Measurements from ENCODE around the gene ARL5C.

The ARL5C gene

DNA sequence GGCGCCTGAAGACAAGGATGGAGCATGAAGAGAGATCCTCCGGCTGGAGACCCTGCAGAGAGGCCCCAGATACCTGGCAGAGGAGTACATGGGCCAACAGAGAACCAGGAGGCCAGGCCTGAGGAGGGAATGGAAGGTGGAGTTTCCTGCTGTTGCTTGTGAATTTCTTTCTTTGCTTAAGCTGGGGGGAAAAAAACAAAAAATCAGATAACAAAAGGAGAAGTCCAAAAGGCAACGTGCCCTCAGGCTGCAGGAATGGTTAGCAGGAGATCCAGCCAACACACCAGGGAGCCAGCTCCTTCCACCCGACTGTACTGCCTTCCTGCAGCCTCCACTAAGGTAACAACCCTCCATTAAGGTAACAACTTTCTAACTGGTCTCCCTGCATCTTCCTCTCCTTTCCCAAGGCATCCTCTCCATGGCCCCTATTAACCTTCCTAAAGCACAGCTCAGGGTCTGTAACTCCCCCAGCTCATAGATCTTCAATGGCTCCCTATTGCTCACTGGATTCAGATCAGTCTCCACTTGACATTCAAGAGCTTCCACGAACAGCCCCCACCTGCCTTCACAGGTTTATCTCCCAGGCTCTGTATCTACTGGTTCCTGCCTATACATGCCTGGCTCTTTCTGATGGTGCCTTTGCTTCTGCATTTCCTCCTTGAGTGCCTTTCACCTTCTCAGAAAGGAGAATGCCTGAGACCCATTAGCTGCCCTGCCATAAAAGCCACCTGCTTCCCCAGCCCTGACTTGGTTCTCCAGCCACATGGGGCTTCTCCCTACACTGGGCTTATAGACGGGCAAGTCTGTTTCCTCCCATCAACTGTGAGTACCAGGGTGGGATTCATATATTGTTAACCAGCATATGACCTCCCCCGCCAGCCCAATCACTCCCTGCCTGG, 725 bp upstream of the ARL5C start:
- DNase-seq: no peak

DNA sequence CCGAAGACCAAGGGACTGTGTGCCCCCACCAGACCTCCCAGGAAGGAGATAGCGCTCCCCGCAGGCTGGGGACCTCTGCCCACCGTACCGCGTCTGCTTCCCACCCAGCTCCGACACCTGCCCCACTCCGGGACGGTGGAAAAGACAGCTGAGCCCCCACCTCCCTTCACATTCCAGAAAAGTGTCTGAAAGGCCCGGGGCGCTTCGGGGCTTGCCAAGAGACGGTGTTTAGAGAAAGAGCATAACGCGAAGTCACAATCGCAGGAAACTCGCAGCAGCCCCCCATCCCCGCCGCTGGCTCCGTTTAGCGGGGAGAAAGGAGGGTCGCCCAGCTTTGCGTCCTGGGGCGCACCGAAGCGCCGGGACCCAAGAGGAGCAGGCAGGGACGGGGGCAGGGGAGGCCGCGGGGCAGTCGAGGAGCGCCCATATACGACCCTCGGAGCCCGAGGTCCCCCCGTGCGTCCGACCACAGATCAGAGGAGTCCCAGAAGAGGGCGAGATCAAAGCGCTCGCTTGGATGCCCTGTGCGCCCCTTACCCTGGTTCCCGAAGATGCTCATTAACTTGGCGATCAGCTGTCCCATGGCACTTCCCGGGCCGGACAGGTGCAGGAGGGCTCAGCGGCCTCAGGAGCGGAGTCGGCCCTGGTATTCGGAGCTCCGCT, 652 bp downstream of the ARL5C start:
- no peak for DNase-seq

DNA sequence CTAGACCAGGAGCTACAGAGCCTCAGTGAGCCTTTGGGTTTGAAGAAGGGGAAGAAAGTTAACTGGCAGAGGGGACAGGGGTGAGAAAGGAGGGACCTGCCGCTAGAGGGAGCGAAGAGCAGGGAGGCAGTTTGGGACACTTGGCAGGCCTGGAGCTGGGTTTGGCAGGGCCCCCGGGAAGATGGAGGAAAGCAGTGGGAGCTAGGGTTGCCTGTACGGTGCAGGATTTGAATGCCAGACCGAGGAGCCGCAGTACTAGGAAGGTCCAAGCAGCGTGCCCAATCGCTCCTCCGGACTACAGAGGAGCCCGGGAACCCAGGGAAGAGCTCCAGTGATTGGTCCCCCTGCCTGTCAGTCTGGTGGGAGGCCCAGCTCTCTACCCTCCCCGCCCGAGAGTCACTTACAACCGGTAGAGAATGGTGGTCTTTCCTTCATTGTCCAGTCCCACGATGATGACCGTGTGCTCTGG, 1.3 kb downstream of the ARL5C start:
- DNase-seq: peak; percentile 46

DNA sequence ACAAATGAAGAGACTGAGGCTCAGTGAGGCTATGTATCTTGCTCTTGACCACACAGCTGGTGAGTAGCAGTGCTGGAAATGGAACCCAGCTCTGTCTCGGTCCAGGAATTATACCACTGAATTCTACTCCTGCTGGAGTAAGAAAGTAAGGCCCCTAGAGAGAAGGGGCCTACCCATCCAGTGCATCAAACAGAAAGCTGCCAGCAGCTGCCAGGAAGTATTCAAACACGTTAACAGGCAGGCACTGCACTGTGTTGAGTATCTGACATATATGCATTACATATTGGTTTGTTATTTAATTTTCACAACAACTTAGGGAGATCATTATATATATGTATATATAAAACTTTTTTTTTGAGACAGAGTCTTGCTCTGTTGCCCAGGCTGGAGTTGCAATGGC, 4.0 kb downstream of the ARL5C start:
- DNase-seq: no peak

DNA sequence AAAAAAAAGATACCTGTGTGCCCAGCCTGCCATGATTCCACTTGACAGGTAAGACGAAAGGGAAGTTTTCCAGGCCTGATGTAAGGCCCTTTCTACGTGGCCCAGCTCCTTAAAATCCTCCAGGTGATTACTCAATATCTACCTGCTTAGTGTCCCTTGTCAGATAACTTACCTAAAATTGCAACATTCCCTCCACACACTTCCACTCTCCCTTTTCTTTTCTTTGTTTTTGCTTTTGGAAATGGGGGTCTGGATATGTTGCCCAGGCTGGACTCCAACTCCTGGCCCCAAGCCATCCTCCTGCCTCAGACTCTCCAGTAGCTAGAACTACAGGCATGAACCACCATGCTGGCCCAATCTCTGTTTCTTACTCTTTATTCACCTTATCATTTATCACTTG, 7.3 kb downstream of the ARL5C start:
- DNase-seq: no peak

DNA sequence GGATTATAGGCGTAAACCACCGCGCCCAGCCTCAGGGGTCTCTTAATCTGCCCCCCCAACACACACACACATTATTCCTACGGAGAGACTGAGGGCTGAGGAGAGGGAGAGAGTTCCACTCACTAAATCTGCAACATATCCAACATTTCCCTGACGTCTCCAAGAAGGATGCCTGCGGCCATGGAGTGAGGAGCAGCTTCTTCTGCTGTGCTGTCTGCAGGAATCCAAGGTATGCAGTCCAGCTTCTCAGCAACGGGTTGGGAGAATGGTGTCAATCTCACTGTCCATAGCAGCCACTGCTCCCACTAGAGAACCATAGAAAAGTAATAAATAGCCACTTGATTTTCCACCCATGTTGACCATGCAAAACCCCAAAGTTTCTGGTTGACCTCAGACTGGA, 9.5 kb downstream of the ARL5C start:
- DNase-seq: no peak

DNA sequence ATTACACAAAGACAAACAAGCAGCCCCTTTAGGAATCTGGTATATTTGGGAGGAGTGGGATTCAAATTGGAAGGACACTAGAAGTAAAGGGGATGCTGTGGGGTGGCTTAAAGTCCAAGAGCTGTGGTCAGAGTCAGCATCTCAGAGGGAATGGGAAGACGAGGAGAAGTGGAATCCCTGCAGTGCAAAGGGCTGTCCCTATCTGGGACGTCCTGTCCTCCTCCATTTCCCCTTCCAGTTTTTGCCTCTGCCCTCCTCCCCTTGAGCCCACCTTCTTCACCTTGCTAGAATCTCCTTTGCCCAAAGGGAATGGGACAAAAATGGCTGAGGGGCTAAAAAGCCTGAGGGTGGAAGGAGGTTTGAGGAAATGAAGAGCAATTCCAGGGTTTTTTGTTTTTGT, 10.3 kb downstream of the ARL5C start:
- no peak for DNase-seq

DNA sequence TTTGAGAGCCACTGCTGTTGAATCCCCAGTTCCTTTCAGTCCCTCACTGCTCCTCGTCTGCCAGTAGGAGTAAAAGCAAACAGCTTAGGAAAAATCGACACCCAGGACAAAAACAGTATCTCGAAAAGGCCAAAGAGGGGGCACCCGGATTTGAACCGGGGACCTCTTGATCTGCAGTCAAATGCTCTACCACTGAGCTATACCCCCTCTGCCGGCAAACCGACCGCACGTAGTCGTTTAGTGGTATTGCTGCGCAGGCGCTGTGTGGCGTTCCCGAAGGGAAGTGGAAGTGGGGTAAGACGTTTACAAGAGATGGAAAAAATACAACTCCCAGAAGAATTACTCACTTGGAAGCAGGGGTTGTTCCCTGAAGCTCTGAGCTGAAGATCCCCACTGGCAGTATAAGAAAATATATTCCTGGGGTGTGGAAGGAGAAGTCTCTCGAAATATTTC, 12.3 kb downstream of the ARL5C start:
- DNase-seq: peak; percentile 93

DNA sequence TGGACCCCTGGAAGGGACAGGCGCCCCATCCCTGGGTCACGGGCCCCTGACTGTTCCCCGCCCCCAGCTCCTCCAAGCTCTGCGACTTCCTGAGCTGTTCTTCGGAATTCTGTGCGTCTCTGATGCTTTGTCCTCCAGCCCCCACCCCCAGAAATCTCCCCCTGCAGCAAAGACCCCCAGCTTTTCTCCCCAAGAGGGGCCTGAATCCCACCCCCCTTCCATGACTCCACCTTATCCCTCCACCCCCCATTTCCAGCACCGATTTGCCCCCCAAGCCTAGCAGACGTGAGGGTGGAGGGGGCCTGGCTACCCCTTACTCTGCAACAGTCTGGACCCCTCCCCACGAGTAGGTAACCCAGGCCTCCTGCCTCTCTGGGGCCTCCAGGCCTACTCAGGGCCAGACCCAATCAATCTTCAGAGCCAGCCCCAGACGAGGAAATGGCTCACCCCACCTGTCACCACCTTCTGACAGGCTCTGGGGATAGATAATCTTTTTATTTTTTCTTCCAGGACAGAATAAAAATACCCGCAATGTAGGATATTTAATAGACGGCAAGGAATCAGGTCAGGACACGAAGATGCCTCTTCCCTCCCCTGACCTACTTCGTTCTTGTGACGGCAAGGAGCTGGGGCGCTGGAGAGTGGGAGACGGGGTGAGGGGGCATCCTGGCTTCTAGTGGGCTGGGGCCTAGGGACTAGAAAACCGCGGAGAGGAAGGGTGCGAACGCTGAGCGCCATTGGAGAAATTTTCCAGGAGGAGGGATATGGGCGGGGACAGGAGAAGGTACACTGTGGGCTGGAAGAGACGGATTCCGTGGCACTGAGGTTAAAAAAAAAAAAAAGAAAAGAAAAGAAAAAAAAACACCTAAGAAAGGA, 13.8 kb downstream of the ARL5C start:
- no peak for DNase-seq

DNA sequence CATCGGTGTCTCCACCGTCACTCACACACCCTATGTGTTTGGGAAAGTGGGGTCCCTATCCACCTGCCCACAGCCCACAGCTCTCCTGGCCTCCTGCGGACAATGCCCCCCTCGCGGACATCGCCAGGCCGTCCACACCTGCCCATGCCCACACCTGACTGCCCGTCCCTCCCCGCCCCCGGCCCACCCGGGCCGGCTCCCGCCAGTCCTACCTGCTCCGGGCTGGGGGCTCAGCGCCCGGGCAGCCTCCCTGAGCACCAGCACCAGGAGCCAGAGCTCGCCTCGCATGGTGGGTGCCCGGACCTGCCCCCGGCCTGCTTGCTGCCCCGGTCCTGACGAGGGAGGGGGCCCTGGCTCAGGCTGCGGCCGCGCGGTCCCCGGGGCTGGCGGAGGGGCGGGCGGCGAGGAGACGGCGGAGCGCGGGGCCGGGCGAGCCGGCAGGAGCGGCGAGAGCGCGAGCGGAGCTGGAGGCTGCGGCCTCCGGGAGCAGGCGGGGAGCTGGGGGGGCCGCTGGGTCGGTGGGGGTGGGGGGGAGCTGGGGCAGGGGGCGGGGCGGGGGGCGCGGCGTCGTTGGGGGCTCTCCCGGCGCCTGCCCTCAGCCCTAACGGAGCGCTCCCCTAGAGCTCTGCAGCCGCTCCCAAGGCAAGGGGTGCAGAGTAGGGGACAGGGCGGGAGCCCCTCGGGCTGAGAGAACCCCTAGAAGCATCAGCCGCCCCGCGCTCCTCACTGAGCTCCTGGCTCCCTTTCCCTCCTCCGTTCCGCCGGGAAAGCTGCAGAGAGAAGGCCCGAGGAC, 14.6 kb downstream of the ARL5C start, which contains the start of gene PLXDC1:
Gene PLXDC1, minus strand, starts transcription at position 488 of the 793 bp plus-strand sequence. Its CDS starts 200 bp downstream, at position 288.
- no peak for DNase-seq

DNA sequence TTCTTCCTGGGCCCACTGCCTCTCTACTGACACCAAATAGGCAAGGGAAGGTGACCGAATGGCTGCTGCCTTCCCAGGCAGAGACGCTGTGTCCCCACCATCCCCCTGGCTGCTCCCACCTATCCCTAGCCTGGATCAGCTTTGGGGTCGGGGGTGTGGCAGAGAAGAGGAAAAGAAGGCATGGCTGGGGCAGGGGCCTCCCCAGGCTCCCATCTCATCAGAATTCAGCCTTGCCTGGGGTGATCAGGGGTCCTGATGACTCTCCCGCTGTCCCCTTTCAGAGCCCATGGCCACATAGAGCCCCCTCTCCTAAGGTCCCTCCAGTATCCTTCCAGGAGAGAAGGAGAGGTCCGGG, 15.2 kb downstream of the ARL5C start:
- no peak for DNase-seq

DNA sequence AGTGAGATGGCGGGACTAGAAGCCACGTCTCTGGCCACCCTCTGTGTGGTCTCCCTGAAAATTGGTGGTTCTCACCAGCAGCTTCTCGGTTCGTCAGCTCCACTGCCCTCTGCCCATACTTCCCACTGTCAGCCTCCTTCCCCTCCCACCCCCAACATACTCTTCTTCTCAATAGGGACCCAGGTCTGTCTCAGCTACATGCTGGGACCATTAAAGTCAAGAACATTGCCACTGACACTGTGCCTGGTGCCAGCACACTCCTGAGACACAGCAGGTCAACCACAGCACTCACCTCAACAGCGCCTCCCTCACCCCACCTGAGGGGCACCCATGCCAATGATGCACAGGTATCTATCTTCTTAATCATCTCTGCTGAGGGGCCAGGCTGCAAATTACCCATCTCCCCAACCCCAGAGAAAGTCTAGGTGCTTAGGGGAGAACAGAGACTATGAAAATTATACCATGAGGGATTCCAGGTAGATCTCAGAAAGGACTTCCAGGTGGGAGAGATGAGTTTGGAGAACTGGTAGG, 15.8 kb downstream of the ARL5C start:
- DNase-seq: no peak

DNA sequence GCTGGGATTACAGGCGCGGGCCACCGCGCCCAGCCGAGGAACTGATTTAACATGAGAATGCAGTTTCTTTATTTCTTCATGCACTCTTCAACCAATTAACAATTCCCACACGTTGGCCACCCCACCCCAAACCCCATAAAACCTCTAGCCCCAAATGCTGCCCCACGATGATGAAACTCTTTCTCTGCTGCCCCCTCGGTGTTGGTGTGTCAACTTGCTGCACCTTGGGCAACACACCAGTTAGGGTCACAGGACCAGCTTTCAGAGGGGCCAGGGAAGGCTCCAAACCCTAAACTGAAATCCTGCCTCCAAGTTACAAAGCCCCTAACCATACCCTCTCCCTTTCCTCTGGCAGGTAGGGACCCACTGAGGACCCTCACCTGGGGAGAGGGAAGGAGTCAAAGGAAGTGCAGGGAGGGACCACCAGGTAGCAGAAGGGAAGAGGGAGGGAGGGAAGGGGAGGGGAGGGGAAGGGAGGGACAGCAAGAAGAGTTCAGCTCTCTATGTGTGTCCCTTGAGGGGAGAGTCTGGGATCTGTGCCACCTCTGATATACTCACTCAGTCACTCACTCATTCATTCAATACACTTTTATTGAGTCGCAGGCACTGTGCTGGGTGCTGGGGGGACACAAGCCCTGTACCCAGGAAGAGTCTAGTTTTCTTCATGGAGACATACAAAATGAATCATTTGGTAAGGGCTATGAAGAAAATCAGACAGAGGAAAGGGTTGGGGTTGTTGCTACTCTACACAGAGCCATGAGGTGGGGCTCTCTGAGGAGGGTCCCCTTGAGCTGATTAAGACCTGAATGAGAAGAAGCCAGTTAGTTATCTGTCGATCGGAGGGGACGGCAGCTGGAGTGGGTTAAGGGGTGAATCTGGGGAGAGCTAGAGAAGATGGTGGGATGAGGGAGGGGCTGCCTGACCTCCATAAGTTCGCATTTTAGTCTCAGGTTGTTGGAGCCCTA, 18.5 kb downstream of the ARL5C start:
- DNase-seq: no peak

DNA sequence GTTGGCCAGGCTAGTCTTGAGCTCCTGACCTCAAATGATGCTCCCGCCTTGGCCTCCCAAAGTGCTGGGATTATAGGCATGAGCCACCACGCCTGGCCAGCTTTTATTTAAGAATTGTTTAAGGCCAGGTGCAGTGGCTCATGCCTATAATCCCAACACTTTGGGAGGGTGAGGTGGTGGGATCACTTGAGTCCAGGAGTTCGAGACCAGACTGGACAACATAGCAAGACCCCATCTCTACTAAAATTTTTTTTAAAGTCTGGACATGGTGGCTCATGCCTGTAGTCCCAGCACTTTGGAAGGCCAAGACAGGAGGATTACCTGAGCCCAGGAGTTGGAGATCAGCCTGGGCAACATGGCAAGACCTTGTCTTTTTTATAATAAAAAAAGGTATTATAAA, 19.7 kb downstream of the ARL5C start:
- no peak for DNase-seq

DNA sequence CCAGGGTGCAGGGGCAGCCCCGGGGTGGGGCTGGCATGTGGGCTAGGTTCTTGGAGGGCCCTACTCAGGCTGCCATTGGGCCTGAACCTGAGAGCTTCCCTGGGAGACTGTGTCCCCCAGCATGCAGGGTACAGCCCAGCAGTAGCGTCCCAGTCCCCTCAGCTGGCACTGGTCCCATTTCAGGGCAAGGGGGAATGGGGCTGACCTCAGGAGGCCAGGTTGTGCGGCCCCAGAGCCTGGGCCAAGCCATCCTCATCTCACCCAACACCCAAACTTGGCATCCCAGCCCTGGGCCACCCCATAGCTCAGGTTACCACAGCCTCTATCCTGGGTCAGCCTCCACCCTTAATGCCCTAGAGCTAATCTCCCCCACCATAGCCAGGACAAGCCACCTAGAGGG, 20.8 kb downstream of the ARL5C start:
- no peak for DNase-seq

DNA sequence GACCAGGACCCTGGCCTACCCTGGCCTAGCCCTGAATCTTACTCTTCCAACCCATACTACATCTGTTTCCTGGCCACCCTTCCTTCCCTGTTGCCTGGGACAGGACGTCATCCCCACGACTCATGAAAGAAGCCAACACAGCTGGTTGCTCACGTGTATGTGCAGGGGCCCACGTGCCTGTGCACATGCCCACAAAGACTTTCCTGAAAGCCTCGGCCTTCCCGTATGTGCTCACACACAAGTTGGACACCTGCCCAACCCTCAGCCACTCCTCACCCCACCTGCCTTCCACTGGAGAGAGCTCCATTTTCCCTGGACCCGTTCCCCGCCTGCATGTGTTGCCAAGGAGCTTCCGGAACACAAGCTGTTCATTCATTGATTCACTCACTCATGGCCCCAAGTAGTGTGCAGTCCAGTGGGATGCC, 21.5 kb downstream of the ARL5C start:
- no peak for DNase-seq

DNA sequence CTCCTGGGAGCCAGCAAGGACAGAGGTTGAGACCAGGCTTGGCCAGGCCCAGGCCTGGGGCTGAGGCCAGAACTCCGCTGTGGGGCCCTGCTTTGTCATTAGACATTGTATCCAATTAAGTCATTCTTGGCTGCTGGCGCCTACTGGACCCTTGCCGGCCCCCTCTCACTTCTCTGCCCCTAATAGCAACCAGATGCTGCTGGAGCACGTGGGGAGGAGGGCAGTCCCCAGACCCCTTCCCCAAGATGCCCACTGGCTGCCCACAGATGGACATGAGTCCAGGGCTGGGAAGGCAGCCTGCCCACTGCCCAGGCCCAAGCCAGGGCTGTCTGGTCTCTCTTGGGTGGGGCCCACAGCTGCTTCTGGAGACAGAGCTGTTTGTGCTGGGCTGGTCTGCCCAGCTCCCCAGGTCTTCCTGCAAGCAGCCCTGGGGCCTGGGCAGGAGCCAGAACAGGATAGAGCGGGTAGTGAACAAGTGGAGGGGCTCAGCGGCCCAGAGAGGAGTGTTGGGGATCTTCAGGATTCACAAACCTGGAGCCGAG, 22.3 kb downstream of the ARL5C start:
- no peak for DNase-seq

DNA sequence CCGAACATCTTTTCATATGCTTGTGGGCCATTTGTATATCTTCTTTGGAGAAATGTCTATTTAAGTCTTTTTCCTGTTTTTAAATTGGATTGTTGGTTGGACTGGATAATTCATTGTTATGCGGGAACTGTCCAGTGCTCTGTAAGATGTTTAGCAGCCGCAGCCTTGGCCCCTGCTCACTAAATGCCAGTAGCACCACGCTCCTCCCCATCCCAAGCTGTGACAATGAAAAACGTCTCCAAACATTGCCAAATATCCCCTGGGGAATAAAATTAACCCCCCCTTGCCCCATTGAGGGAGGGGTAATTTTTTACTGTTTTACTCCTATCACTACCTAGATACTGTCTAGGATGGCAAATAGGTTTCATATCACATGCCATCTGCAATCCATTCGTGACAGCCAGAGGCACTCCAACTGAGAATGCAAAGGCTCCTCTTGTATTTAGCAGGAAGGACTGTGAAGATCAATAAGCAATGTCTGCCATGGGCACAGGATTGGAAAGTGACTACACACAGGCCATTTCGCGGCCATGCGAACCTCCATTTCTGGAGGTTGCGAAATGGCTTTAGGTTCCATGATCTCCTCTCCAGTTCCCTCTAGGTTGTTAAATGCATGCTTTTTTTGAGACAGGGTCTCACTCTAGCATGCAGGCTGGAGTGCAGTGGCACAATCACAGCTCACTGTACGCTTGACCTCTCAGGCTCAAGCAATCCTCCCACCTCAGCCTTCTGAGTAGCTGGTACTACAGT, 23.9 kb downstream of the ARL5C start:
- DNase-seq: no peak

DNA sequence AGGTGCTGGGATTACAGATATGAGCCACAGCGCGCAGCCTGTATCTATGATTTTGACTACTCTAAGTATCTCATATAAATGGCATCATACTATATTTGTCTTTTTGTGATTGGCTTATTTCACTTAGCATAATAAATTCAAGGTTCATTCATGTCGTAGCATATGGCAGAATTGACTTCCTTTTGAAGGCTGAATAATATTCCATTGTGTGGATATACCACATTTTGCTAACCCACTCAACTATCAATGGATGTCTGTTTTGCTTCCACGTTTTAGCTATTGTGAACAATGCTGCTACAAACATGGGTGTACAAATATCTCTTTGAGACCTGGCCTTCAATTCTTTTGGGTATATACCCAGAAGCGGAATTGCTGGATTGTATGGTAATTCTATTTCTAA, 24.7 kb downstream of the ARL5C start:
- no peak for DNase-seq

DNA sequence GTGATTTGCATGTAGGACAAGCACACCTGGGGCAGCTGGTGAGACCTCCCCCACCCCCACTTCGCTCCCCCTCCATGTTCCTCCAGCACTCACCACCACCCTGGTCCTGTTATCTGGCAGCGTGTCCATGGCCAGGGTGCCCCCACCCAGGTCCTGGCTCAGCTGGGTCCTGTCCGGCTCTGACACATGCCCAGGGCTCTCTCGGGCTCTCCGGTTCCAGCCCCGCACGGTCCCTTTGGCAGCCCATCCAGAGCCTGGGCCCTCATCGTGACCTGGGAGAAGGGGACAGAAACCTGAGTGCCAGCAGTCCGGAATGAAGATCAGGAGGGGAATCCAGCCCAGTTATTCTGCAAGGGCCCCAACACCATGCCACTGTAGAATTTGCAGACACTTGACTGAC, 26.4 kb downstream of the ARL5C start:
- DNase-seq: no peak
